ENCODE measurements around the gene CDC42BPA. TPM values are rescaled to one million over a fixed set of nuclear protein-coding genes. Genes with fewer than 3 reads are reported as not detected.

The CDC42BPA gene
- total RNA-seq, 1 donor from 2014 or later: 42.7 TPM

- DNase-seq (ENCODE audit: extremely low spot score in 2 of 2): no peak
- no peaks in the 10 kb centered on the region for H3K9me3 ChIP-seq
- intact Hi-C loops (cut with DNase I): no loop called here
- no peaks in the 10 kb centered on the region for H3K36me3 ChIP-seq
- no peaks in the 10 kb centered on the region for H3K4me1 ChIP-seq
- no peak for TF ChIP-seq POLR2AphosphoS5 (IDR thresholded peaks at IDR 0.05; ENCODE audit: insufficient read depth in 1 of 2, low read depth in 1 of 2)
- TF ChIP-seq, protein P1, sequence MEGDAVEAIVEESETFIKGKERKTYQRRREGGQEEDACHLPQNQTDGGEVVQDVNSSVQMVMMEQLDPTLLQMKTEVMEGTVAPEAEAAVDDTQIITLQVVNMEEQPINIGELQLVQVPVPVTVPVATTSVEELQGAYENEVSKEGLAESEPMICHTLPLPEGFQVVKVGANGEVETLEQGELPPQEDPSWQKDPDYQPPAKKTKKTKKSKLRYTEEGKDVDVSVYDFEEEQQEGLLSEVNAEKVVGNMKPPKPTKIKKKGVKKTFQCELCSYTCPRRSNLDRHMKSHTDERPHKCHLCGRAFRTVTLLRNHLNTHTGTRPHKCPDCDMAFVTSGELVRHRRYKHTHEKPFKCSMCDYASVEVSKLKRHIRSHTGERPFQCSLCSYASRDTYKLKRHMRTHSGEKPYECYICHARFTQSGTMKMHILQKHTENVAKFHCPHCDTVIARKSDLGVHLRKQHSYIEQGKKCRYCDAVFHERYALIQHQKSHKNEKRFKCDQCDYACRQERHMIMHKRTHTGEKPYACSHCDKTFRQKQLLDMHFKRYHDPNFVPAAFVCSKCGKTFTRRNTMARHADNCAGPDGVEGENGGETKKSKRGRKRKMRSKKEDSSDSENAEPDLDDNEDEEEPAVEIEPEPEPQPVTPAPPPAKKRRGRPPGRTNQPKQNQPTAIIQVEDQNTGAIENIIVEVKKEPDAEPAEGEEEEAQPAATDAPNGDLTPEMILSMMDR (IDR thresholded peaks at IDR 0.05): no peak
- no peak for TF ChIP-seq POLR2A (IDR thresholded peaks at IDR 0.05)
- H3K27me3 ChIP-seq: no peaks in the 10 kb centered on the region
- H3K4me3 ChIP-seq: no peak overlapping the region
- no peak overlapping the region for H3K27ac ChIP-seq
These were observed 240.5 kb downstream of the CDC42BPA start for GRCh38 chr1:227077783-227078182.

- H3K9me3 ChIP-seq: no peaks in the 10 kb centered on the region
- H3K27ac ChIP-seq: no peak overlapping the region
- no peaks in the 10 kb centered on the region for H3K4me1 ChIP-seq
- DNase-seq (ENCODE audit: extremely low spot score in 2 of 2): no peak
- H3K27me3 ChIP-seq: no peaks in the 10 kb centered on the region
- no peak for TF ChIP-seq POLR2AphosphoS5 (IDR thresholded peaks at IDR 0.05; ENCODE audit: insufficient read depth in 1 of 2, low read depth in 1 of 2)
- TF ChIP-seq, protein P1 (IDR thresholded peaks at IDR 0.05): no peak
- no peak for TF ChIP-seq POLR2A (IDR thresholded peaks at IDR 0.05)
- H3K36me3 ChIP-seq: no peaks in the 10 kb centered on the region
- H3K4me3 ChIP-seq: no peak overlapping the region
- intact Hi-C loops (cut with DNase I): no loop called here
These were observed 244.5 kb downstream of the CDC42BPA start for GRCh38 chr1:227073786-227074185.

- Histone ChIP-seq H3K4me3 (no peak overlapping the region), H3K36me3 (no peaks in the 10 kb centered on the region), H3K27me3 (no peaks in the 10 kb centered on the region), H3K4me1 (no peaks in the 10 kb centered on the region), H3K9me3 (no peaks in the 10 kb centered on the region), H3K27ac (no peak overlapping the region)
- no peak for DNase-seq (ENCODE audit: extremely low spot score in 2 of 2)
- TF ChIP-seq POLR2AphosphoS5 (IDR thresholded peaks at IDR 0.05; ENCODE audit: insufficient read depth in 1 of 2, low read depth in 1 of 2): no peak
- TF ChIP-seq POLR2A (IDR thresholded peaks at IDR 0.05): no peak
- TF ChIP-seq, protein P1 (IDR thresholded peaks at IDR 0.05): no peak
- intact Hi-C loops (cut with DNase I): no loop called here
These were observed 245.3 kb downstream of the CDC42BPA start for GRCh38 chr1:227072991-227073390.

GRCh38 chr1:227071895-227072587, 246.3 kb downstream of the CDC42BPA start:
- no peak overlapping the region for H3K4me3 ChIP-seq
- intact Hi-C loops (cut with DNase I): no loop called here
- H3K4me1 ChIP-seq: no peaks in the 10 kb centered on the region

More at GRCh38 chr1:227071895-227072587, 246.3 kb downstream of the CDC42BPA start:
- no peak for TF ChIP-seq POLR2AphosphoS5 (IDR thresholded peaks at IDR 0.05; ENCODE audit: insufficient read depth in 1 of 2, low read depth in 1 of 2)
- no peak for TF ChIP-seq POLR2A (IDR thresholded peaks at IDR 0.05)
- TF ChIP-seq, protein P1 (IDR thresholded peaks at IDR 0.05): no peak
- H3K36me3 ChIP-seq: no peaks in the 10 kb centered on the region
- no peaks in the 10 kb centered on the region for H3K9me3 ChIP-seq
- H3K27me3 ChIP-seq: no peaks in the 10 kb centered on the region
- no peak overlapping the region for H3K27ac ChIP-seq
- no peak for DNase-seq (ENCODE audit: extremely low spot score in 2 of 2)
